Fibroblast of pulmonary artery (primary cell): ENCODE data around the gene COL25A1.
A peak's percentile ranks its signal among the peaks of the same experiment; 100 is the strongest.

ENCODE experiments used
- DNase-seq: peaks from one replicate; pipeline ENCODE4 v3.0.0-alpha.2; 2010; ENCODE audit warnings: low read depth
- H3K4me3 ChIP-seq: replicated peaks from 2 replicates; pipeline ENCODE4 v1.5.1; 2011; ENCODE audit warnings: low read depth, mild to moderate bottlenecking, control low read depth, low read length, moderate library complexity
- TF ChIP-seq, protein P1 (sequence below): IDR thresholded peaks from 2 replicates; pipeline ENCODE4 v1.5.1; 2011; ENCODE audit warnings: mild to moderate bottlenecking, control low read depth, low read length, inconsistent platforms; ENCODE audit errors: missing control alignments

COL25A1 gene

DNA sequence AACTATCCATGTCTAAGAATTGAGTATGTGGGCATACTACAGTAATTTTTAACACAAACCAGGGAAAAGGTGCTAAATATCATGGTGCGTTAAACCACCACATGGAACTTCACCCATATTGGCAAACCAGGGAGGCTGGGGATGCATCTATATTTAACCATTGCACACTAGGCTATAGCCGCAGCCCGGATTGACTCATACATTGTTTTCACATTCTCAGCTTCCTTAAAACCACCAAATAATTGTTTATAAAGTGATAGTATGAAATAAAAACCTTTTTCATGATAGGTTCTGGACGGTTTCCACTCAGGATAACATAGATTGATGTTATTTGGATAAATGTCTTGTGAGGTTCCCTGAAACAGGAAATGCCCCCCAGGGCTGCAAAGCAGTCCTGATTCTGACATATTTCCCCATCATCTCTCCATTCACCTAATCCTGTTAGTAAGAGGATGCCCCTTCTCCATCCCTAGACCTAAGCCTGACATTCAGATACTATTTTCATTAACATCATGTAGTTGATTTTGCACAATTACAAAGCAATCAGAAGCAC, 7.9 kb downstream of the COL25A1 start:
- peak; percentile 9 for DNase-seq
- no peak overlapping the region for H3K4me3 ChIP-seq
- TF ChIP-seq, protein P1, sequence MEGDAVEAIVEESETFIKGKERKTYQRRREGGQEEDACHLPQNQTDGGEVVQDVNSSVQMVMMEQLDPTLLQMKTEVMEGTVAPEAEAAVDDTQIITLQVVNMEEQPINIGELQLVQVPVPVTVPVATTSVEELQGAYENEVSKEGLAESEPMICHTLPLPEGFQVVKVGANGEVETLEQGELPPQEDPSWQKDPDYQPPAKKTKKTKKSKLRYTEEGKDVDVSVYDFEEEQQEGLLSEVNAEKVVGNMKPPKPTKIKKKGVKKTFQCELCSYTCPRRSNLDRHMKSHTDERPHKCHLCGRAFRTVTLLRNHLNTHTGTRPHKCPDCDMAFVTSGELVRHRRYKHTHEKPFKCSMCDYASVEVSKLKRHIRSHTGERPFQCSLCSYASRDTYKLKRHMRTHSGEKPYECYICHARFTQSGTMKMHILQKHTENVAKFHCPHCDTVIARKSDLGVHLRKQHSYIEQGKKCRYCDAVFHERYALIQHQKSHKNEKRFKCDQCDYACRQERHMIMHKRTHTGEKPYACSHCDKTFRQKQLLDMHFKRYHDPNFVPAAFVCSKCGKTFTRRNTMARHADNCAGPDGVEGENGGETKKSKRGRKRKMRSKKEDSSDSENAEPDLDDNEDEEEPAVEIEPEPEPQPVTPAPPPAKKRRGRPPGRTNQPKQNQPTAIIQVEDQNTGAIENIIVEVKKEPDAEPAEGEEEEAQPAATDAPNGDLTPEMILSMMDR, result no peak

DNA sequence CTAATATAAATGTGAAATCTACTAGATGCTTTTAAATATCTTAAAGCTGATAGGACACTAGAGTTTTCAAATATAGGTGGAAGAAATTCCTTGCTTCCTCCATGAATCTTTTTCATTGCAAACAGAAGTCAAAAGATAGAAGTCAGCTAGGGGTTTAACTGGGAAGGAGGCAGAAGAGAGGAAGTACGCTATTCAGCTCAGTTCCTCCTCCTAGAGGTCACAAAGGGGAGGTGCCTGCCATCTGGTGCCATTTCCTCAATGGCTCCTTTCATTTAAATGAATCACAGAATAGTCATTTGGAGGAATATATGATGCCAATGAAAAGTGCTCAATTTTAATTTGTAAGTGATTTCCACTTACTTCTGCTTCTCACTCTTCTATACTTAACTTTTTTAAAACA, 8.5 kb downstream of the COL25A1 start:
- no peak overlapping the region for H3K4me3 ChIP-seq
- DNase-seq, result peak; percentile 12
- TF ChIP-seq, protein P1, result peak; percentile 32

DNA sequence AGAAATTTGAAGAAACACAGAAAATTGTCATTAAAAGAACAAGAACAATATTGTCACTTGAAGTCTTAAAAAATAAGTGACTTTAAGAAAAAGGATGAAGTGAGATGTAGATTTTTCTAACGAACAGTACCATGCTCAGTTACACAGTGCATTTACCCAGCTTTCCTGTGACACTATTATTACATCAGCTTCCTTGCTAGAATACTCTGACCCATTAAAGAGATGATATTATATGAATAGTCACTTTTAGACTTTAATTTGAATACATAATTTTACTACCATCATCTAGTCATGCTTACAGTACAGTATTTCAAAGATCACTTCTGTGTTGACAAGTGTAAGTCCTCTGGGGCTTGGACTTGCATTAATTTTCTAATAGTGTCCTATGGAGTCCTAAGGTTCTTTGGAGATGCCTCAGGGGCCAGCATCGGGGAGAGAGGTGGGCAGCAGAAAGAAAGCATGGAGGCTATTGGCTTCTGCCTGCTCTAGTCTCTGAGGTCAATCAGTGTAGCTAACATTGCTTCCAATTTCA, 10.7 kb downstream of the COL25A1 start:
- TF ChIP-seq, protein P1, result no peak
- no peak overlapping the region for H3K4me3 ChIP-seq
- DNase-seq, result no peak

DNA sequence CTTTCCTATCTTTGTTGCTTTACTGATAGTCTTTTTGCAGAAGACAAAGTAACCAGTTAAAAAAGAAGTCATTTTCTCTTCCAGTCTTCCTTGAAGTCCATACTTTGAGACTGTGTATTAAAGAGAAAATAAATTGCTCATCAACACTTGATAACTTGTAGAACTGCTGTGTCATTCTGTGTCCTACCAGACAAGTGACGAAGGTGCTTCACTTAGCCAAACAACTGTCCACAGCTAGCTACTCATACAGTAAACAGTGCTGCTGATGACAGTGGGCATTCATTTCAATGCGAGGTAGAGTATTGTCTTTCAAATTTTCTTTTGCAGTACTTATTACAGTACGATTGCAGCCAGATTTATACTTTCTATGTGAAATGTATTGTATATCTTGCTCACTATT, 11.5 kb downstream of the COL25A1 start:
- DNase-seq, result no peak
- TF ChIP-seq, protein P1, result no peak
- H3K4me3 ChIP-seq, result no peak overlapping the region

DNA sequence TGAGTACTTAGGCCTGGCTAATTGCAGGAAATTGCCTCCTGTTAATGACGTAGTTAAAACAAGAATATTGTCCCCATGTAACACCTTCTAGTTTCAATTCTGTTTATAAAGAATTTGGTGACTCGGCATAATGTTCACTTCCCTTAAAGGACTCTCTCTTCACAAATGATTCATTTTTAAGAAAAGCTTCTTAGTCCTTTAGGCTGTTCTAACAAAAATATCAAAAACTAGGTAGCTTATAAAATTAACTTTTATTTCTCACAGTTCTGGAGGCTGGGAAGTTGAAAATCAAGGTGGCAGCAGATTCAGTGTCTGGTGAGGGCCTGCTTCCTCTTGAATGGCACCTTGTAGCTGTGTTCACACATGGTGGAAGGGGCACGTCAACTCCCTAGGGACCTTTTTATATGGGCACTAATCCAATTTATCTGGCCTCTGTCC, 23.8 kb downstream of the COL25A1 start:
- no peak for DNase-seq
- no peak overlapping the region for H3K4me3 ChIP-seq
- TF ChIP-seq, protein P1, result no peak

GRCh38 chr4:109276482-109277095, 25.9 kb downstream of the COL25A1 start:
- DNase-seq, result no peak
- no peak overlapping the region for H3K4me3 ChIP-seq
- TF ChIP-seq, protein P1, result no peak
